ENCODE data around the gene PROCR.
"Not testable (repeated sequence)": the region's sequence is repeated elsewhere in the genome, so short reads cannot be mapped to it uniquely, and the experiment has no call there.

PROCR gene

GRCh38 chr20:35193031-35193791, 21.3 kb downstream of the PROCR start:
- not testable (repeated sequence) for FAIRE-seq

GRCh38 chr20:35196313-35196712, 24.4 kb downstream of the PROCR start:
- FAIRE-seq, result peak; percentile 56

GRCh38 chr20:35199740-35200139, 27.9 kb downstream of the PROCR start:
- no peak for FAIRE-seq

GRCh38 chr20:35200267-35200666, 28.4 kb downstream of the PROCR start:
- FAIRE-seq, result no peak

- not testable (repeated sequence) for FAIRE-seq
These were observed 29.6 kb downstream of the PROCR start for GRCh38 chr20:35201467-35201866.

GRCh38 chr20:35206802-35207201, 34.9 kb downstream of the PROCR start:
- FAIRE-seq, result no peak

- peak; percentile 90 for FAIRE-seq
These were observed 36.2 kb downstream of the PROCR start for GRCh38 chr20:35207950-35208611.

- FAIRE-seq, result peak; percentile 49
These were observed 43.4 kb downstream of the PROCR start for GRCh38 chr20:35215066-35215956.

GRCh38 chr20:35216541-35216940, 44.7 kb downstream of the PROCR start:
- FAIRE-seq, result no peak

- no peak for FAIRE-seq
These were observed 52.1 kb downstream of the PROCR start for GRCh38 chr20:35223941-35224340.

GRCh38 chr20:35224536-35224935, 52.7 kb downstream of the PROCR start:
- FAIRE-seq, result no peak

GRCh38 chr20:35225319-35226125, 53.6 kb downstream of the PROCR start:
- FAIRE-seq, result no peak

- no peak for FAIRE-seq
These were observed 54.4 kb downstream of the PROCR start, which contains the start of gene MMP24 for GRCh38 chr20:35226126-35226883. Gene MMP24 (plus strand): TSS chr20:35226690. CDS start chr20:35226739, 49 bp downstream.
